AG09309 (cell line): ENCODE data around the gene UGT2A3.

Experiments used
- DNase-seq: peaks from one replicate; pipeline ENCODE4 v3.0.0-alpha.2; 2010; ENCODE audit warnings: low read depth
- H3K4me3 ChIP-seq: 2 replicates; pipeline ENCODE4 v1.5.1; 2011; ENCODE audit warnings: mild to moderate bottlenecking, low read depth, low read length, moderate library complexity; ENCODE audit not compliant: control insufficient read depth
- TF ChIP-seq, protein P1 (sequence below): IDR thresholded peaks from 2 replicates; pipeline ENCODE4 v1.5.1; 2011; ENCODE audit warnings: mild to moderate bottlenecking, low read depth, low read length, inconsistent platforms; ENCODE audit not compliant: insufficient read depth, control insufficient read depth; ENCODE audit errors: missing control alignments

UGT2A3 gene

DNA sequence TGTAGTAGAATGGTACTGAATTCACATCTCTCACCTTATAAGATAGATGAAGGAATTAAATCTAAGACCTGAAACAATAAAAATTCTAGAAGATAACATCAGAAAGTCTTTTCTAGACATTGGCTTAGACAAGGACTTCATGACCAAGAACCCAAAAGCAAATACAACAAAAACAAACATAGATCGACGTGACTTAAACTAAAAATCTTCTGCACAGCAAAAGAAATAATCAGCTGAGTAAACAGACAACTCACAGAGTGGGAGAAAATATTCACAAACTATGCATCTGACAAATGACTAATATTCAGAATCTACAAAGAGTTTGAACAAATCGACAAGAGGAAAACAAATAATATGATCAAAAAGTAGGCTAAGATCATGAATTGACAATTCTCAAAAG is 38.8 kb downstream of the UGT2A3 start:
- no peak for DNase-seq
- H3K4me3 ChIP-seq, result no peak overlapping the region
- TF ChIP-seq, protein P1, sequence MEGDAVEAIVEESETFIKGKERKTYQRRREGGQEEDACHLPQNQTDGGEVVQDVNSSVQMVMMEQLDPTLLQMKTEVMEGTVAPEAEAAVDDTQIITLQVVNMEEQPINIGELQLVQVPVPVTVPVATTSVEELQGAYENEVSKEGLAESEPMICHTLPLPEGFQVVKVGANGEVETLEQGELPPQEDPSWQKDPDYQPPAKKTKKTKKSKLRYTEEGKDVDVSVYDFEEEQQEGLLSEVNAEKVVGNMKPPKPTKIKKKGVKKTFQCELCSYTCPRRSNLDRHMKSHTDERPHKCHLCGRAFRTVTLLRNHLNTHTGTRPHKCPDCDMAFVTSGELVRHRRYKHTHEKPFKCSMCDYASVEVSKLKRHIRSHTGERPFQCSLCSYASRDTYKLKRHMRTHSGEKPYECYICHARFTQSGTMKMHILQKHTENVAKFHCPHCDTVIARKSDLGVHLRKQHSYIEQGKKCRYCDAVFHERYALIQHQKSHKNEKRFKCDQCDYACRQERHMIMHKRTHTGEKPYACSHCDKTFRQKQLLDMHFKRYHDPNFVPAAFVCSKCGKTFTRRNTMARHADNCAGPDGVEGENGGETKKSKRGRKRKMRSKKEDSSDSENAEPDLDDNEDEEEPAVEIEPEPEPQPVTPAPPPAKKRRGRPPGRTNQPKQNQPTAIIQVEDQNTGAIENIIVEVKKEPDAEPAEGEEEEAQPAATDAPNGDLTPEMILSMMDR, result no peak

DNA sequence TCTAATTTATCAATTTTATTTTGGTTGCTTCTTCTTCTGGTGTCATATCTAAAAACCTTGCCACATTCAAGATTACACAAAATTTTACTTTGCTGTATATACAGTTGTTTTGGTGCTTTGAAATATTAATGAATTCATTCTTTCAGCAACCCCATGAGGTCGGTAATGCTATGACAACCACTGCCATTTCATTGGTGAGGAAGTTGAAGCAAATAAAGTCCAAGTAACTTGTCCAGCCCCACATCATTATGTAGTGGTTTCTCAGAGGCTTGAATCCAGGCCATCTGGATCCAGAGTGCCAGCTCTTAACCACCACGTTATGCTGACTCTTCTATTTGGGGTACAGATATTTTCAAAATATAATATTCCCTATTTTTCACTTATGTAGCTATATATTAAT is 42.2 kb downstream of the UGT2A3 start:
- no peak for DNase-seq
- no peak overlapping the region for H3K4me3 ChIP-seq
- TF ChIP-seq, protein P1, result no peak

DNA sequence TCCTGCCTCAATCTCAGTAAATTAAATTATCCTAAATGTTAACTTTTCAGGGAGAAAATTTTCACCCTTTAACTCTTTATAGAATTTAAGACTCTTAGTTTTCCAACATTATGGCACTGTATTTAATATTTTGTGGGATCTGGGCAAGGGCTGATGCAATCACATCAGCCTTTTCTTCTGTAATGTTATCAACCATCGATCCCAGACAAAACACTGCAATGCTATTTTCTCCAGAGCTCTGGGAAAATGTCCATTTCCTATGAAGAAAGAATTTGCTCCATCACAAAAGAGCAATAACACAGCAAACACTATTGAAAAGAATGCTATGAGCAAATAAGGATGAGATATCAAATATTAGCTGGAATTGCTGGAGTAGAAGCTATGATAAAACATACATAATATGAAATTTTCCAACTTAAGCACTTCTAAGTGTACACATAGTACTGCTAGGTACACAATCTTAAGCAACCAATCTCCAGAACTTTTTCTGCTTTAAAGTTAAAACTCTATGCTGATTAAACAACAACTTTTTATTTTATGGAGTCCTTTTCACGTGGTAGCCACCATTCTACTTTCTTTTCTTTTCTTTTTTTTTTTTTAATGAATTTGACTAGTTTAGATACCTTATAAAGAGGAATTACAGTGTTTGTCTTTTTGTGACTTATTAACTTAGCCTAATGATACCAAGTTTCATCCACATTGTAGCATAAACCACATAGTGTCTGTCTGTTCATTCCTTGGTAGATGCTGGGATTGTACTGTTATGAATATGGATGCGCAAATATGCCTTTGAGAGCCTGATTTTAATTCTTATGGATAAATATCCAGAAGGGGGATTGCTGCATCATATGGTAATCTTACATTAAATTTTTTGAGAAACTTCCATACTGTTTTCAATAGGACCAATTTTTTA is 43.6 kb downstream of the UGT2A3 start:
- no peak overlapping the region for H3K4me3 ChIP-seq
- TF ChIP-seq, protein P1, result no peak
- no peak for DNase-seq

DNA sequence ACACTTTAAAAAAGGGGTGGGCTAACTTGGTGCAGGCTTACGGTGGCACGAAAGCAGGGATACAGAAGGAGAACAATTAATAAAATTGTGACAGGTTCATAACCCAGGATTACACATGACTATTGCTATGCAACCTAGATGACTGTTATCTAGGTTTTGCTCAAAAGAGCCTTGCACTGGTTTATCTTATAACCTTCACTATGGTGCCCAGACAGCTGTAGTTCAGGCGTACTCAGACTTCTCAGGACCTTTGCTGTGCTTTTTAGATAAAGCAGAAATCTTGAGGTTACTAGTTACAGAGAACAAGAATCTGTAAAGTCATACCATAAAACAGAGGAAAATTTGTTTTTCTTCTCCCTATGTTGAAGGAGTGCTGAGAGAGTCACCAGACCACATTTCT is 44.4 kb downstream of the UGT2A3 start:
- no peak for DNase-seq
- TF ChIP-seq, protein P1, result no peak
- no peak overlapping the region for H3K4me3 ChIP-seq

DNA sequence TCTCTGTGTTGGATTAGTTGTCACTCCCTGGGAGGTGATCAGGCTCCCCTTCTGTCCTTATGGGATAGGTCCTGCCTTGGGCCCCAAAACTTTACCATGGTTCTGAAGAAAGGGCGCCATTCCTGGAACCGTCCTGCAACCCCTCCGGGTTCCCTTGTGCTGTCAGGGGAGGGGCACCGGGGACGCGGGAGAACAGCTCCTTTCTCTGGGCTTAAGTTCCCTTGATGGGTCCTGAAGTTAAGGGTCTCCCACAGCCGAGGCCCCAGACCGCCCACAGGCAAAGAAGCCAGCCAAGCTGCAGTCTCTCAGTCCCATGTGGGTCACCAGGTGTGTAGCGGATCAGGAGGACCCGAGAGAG is 44.8 kb downstream of the UGT2A3 start:
- DNase-seq, result no peak
- H3K4me3 ChIP-seq, result no peak overlapping the region
- TF ChIP-seq, protein P1, result no peak

DNA sequence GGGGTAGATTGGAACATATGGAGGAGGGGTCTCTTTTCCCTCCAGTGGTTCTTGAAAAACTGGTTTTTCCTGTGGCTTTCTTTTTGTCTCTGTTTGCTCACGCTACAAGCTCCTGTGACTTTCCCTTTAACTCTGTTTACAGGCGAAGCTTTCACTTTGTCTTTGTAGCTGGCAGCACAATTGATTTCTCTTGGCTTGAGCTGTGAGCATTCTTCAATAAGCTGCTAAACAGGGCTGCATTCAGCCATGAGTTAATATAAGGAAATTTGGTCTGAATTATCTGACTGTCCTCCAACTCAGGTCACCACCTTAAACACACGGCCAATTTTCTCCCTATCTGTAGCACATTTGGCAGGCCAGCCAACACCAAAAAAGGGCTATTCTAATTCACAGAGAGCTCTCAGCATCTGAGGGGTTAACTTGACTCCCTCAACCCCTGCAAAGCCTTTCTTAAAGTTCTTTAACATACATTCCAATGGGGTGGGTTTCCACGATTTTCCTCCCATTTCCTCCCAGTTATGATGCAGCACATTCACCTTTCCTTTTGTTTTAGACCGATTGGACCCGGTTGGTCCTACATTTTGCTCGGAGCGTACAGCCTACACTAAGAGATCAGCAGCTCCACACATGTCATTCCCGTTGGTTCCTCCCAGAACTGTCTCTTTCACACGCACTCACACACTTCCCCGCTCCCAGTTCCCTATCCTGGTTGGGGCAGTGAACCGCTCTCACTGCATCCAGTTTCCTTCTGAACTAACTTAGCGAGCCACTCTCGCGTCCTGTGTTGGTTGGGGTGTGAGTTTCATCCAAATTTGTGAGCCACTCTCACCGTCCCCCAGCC is 45.4 kb downstream of the UGT2A3 start:
- TF ChIP-seq, protein P1, result no peak
- DNase-seq, result no peak
- no peak overlapping the region for H3K4me3 ChIP-seq
